Astrocyte of the hippocampus (primary cell): ENCODE data around the gene ZNF474.

Experiments
- DNase-seq: peaks from one replicate; pipeline ENCODE4 v3.0.0; 2011; ENCODE audit warnings: low read depth, low spot score

The ZNF474 gene

DNA sequence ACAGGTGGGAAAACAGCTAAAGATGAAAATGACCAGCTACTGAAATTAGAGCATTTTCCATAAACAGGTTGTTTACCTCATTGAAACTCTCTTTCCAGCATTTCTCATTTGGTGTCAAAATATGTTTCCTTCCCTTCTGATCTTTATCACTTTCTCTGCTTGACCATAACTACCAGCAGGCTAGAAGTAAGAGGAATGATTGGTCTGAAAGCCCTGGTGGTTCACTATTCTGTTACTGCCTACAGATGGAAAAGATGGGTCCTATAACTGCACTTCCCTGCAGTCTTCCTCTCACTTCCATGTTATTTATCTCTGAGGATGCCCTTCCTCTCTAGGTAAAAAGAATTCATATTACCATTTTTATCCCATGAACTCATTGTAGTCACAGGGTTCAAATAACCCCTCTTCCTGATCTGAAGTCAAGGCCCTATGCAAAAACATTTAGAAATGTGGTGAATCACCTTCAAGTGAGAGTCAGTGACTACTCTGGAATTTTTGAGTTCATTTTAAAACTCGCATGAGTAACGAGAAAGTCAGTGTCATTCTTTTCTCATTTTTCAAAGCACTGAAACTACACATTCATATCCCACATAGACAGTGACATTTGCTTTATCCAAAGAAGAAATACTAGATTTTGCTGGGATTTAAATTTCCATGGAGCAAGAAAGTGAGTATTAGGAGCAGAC lies 51.7 kb downstream of the ZNF474 start:
- DNase-seq, result peak; percentile 73

DNA sequence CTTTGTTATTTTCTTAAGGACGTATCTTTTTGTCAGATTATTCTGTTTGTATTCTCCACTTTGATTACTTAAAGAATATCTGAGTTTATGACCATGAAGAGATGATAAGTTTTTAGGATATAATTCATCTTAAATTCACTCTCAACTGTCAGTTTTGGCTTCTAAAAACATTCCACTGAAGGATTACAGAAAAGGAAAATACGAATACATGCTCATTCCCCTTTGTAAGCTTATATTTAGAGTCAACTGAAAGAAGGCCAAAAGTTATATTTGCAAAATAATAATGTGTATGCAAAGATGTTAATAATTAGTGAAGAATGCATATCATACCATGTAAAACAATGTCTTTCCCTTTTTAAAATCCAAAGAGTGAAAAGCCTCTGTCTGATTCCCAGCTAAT lies 52.5 kb downstream of the ZNF474 start:
- DNase-seq, result no peak

- peak; percentile 94 for DNase-seq
Observed at GRCh38 chr5:122182491-122182921, 53.2 kb downstream of the ZNF474 start.

- peak; percentile 90 for DNase-seq
Observed at GRCh38 chr5:122183098-122183787, 53.9 kb downstream of the ZNF474 start.

DNA sequence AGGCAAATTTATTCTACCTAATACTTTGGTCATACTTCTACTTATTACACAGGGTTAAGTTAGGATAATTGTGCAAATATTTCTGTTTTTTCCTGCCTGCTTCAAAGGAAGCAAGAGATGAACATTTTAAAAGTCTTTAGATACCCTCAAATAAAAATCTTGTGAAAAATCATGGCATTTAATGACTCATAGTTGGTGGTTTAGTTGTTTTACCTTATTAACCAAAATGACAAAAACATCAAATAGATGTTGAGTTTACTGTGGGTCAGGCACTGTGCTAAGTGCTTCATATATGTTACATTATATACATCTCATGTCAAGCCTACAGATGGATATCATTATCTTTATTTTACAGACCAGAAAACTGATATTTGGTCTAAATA lies 54.4 kb downstream of the ZNF474 start:
- no peak for DNase-seq

DNA sequence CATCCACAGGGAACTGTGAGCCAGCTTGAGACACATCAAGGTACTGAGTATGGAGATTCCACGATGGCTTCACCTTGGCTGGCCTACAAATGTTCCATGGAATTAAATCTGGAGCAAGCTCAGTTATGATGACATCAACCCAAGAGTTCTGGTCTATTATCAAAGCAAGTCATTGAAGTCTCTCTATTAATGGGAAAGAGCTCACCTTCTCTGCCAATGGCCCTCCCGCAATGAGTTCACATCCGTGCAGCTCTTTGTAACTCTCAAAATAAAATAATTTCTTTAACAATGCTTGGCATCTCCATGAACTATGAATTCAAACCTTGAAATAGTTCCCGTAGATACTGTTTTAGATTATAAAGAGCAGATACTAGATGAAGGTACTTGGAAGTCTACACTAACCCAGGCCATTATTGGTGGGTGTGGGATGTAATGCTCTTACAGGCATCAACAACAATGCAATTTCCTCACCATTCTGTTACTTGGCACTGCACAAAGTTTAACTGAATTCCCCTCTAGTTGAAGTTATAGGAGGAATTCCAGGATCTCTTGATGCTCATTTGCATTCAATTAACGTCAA lies 55.4 kb downstream of the ZNF474 start:
- DNase-seq, result no peak

- no peak for DNase-seq
Observed at GRCh38 chr5:122187426-122187825, 58.1 kb downstream of the ZNF474 start.

GRCh38 chr5:122190156-122190555 lies 60.8 kb downstream of the ZNF474 start:
- peak; percentile 40 for DNase-seq

DNA sequence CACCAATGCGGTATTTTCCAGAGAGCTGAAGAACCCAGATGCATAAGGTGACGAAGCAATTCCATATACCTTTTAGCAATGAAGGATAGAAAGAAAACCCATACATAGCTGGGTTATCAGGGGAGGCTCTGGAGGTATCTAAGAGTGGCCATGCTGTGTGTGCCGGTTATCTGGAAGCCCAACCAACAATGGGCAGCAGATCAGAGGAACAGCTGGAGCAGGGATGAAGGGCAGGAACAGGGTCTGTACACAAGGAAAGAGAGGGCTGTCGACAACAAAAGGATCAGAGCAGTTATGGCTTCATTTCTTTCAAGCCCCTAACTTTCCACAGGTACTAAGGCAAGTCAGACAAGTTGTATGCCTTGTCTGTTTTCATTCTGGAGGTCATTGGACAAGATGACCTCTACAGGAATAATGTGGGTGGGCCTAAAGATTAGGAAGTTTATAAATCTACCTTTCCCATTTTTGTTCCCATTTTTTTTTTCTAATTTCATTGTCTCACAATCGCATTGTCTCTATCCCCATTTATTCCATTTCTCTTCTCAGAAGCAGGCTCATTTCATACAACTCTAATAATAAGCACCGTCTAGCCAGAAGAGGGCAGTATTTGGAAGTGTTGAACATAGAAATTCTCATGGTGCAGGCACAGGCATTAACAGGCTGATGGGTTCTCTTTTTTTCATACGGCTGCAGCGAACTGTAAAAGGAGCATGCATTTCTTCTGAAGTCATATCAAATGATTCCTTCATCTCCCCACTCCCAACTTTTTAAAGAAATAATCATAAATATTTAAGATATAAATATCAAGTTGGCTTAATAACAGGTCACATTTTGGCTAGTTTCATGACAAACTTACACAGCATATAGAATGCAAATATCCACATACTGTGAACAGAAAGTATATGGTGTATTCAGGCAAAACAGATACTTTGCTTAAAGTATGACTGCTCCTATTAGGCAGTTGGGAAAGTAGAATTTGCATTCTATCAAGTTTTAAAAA lies 63.5 kb downstream of the ZNF474 start:
- DNase-seq, result peak; percentile 83

DNA sequence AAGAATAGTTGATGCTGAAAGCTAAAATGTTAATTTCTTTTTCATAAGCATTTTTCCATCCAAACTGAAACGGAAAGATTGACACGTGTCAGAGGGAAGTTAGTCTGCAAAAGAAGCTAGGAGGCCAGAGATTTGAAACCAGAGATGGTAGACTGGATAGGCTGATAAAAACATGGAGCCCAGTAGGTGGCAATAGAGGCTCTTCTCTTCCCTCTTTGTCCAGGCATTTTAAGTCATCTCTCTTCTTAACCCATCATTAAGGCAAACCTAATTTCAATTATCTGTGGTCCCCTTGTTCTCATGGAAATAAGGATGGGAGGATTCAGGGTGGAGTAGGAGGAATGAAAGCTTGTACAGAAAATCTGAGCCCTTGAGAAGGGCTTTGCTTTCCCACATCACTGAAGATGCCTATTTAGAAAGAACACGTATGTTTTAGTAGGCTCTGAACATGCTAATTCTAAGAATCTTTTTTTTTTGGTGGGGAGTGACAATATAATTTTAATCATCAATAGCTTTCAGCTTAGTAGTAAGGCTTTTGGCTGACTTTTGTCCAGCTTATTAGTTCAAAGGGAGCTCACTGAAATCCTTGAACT lies 66.6 kb downstream of the ZNF474 start:
- DNase-seq, result peak; percentile 74

GRCh38 chr5:122199146-122199545 lies 69.8 kb downstream of the ZNF474 start:
- DNase-seq, result no peak

DNA sequence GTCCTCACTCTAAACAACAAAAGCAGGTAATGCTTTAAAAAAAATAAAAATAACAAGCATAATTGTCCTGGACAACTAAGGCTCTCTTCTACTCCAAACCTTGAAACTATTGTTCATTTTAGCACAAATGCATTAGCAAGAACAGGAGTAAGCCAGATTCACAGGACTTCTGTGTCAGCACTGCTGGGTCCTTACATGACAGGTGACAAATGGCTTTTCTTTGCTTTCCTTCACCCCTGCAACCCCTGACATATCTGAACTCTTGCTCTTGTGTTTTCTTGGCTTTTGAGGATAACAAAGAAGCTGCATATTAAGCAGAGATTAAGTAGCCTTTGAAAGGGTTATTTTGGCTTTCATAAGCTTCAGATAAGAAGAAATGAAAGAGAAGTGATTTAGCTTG lies 71.1 kb downstream of the ZNF474 start:
- no peak for DNase-seq

DNA sequence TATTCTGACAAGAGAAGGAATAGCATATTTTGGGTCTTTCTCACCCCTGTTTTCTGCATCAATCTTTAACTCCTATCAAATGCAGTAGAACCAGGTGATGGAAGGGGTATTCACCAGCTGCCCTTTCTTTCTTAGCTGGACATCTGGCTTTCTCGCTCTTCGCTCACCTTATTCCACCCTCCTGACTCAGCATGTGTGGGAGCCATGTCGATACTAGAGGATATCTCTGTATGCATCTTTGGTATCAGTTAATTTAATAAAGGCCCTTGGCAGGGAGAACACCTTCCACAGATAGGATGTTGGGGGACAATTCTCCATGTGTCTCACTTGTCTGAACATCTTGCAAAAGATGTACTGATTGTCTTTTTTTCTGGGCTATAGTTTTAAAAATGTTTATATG lies 71.5 kb downstream of the ZNF474 start:
- no peak for DNase-seq

DNA sequence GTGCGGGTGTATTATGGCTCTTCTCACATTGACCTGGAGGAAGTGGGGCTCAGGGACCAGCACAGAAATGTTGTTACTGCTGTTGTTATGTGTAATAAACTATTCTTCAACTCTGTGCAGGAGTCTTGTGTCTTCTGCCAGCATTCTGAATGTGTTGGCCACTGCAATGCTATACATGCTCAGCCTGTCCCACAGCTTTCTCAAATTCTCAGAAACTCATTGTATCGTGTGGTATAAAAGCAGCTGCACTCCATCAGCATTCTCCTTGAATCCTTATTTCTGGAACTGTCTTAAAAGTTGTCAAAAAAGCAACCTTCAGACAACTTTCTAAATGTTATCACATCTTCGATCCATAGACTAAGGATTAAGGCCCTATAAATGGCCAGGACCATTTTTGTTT lies 72.0 kb downstream of the ZNF474 start:
- DNase-seq, result no peak

DNA sequence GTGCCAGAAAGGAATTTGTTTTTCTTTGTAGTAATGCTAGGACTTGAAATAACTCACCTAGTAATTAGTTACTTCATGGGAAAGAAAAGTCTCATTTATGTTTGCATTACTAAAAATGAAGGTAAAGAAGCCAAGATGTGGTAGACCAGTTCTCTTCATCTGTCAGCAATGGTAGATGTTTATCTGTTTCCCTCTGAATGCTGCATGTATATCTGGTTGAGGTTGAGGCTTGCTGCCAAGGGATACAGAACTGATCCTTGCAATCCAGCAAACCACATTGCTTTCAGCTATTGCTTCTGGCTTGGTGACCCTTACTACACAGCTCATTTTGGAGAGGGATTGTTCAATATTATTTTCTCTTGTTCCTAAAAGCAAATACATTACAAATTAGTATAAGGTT lies 73.6 kb downstream of the ZNF474 start:
- DNase-seq, result peak; percentile 81
